KMS-11 (cell line): ENCODE results near the gene TENM3.

ENCODE experiments used
- H2AFZ ChIP-seq: fragments of 200-600 bp; sonication (generic); 2 replicates; pipeline ENCODE4 v1.6.1; 2016; ENCODE audit warnings: antibody characterized with exemption, mixed run types, low read depth
- H3K27ac ChIP-seq: fragments of 200-600 bp; sonication (generic); 2 replicates; pipeline ENCODE4 v1.6.1; 2016; ENCODE audit warnings: mild to moderate bottlenecking, mixed run types
- H3K27me3 ChIP-seq: fragments of 200-600 bp; sonication (generic); 2 replicates; pipeline ENCODE4 v1.6.1; 2017; ENCODE audit warnings: mild to moderate bottlenecking, low read depth, mixed run types, moderate library complexity; ENCODE audit not compliant: insufficient read depth
- H3K36me3 ChIP-seq: fragments of 200-600 bp; sonication (generic); 2 replicates; pipeline ENCODE4 v1.6.1; 2017; ENCODE audit warnings: mild to moderate bottlenecking, mixed run types; ENCODE audit not compliant: insufficient read depth
- H3K4me1 ChIP-seq: fragments of 200-600 bp; sonication (generic); 2 replicates; pipeline ENCODE4 v1.6.1; 2016; ENCODE audit warnings: mild to moderate bottlenecking, low read depth, mixed run types; ENCODE audit not compliant: poor library complexity, severe bottlenecking
- H3K4me2 ChIP-seq: fragments of 200-600 bp; sonication (generic); 2 replicates; pipeline ENCODE4 v1.7.0; 2016; ENCODE audit warnings: mild to moderate bottlenecking, mixed run types
- H3K4me3 ChIP-seq: fragments of 200-600 bp; sonication (generic); IDR thresholded peaks from 2 replicates; pipeline ENCODE4 v1.6.1; 2017; ENCODE audit warnings: low read depth, low read length, mixed read lengths; ENCODE audit not compliant: insufficient read depth
- H3K79me2 ChIP-seq: fragments of 200-600 bp; sonication (generic); 2 replicates; pipeline ENCODE4 v1.6.1; 2016; ENCODE audit warnings: low read depth, mixed run types; ENCODE audit not compliant: insufficient read depth
- H3K9ac ChIP-seq: fragments of 200-600 bp; sonication (generic); 2 replicates; pipeline ENCODE4 v1.6.1; 2016; ENCODE audit warnings: mild to moderate bottlenecking, mixed run types
- H4K20me1 ChIP-seq: fragments of 200-600 bp; sonication (generic); 2 replicates; pipeline ENCODE4 v1.6.1; 2016; ENCODE audit warnings: mild to moderate bottlenecking, mixed run types; ENCODE audit not compliant: insufficient read depth
- CTCF ChIP-seq: fragments of 200-600 bp; sonication (generic); conservative IDR thresholded peaks from 2 replicates; pipeline ENCODE4 v1.6.1; 2017; ENCODE audit warnings: low read depth, mild to moderate bottlenecking, antibody characterized with exemption, low read length, moderate library complexity, mixed read lengths

TENM3 gene

GRCh38 chr4:182242787-182243186, 415 bp upstream of the TENM3 start:
- H3K4me2 ChIP-seq, result no peak overlapping the region
- no peak overlapping the region for H3K27ac ChIP-seq
- no peak overlapping the region for H3K9ac ChIP-seq
- H3K79me2 ChIP-seq, result no peaks in the 10 kb centered on the region
- H3K27me3 ChIP-seq, result no peaks in the 10 kb centered on the region
- no peaks in the 10 kb centered on the region for H4K20me1 ChIP-seq
- no peaks in the 10 kb centered on the region for H3K4me1 ChIP-seq
- H2AFZ ChIP-seq, result no peak overlapping the region
- no peaks in the 10 kb centered on the region for H3K36me3 ChIP-seq
- no peak overlapping the region for H3K4me3 ChIP-seq
- no peak for TF ChIP-seq CTCF

DNA sequence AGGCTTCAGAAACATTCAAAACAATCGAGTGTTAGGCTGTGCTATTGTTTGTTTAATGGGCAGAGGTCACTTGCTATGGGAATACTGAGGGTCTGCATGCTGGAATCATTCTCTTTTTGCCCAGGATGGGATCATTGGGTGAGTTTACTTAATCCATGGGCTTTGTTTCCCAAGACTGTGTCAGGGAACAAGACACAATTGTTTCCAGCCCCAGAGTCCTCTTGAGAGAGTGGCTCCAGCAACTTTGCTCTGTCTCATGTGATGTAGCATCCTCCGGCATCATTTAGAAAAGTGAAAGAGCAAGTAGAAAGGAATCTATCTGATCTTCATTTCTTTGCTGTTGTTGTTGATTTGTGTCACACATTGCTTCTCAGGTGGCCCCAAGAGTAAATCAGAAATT, 1.8 kb downstream of the TENM3 start:
- Histone ChIP-seq H3K27me3 (no peaks in the 10 kb centered on the region), H3K4me3 (no peak overlapping the region), H3K9ac (no peak overlapping the region), H3K27ac (no peak overlapping the region), H3K4me1 (no peaks in the 10 kb centered on the region), H3K79me2 (no peaks in the 10 kb centered on the region), H3K4me2 (no peak overlapping the region), H2AFZ (no peak overlapping the region), H3K36me3 (no peaks in the 10 kb centered on the region), H4K20me1 (no peaks in the 10 kb centered on the region)
- TF ChIP-seq CTCF, result no peak

- no peaks in the 10 kb centered on the region for H3K36me3 ChIP-seq
- H3K4me2 ChIP-seq, result no peak overlapping the region
- H4K20me1 ChIP-seq, result no peaks in the 10 kb centered on the region
- H3K4me3 ChIP-seq, result no peak overlapping the region
- no peaks in the 10 kb centered on the region for H3K27me3 ChIP-seq
- no peak for TF ChIP-seq CTCF
- H3K9ac ChIP-seq, result no peak overlapping the region
- no peaks in the 10 kb centered on the region for H3K79me2 ChIP-seq
- no peaks in the 10 kb centered on the region for H3K4me1 ChIP-seq
- no peak overlapping the region for H2AFZ ChIP-seq
- H3K27ac ChIP-seq, result no peak overlapping the region
Observed at GRCh38 chr4:182245541-182246215, 2.5 kb downstream of the TENM3 start.

DNA sequence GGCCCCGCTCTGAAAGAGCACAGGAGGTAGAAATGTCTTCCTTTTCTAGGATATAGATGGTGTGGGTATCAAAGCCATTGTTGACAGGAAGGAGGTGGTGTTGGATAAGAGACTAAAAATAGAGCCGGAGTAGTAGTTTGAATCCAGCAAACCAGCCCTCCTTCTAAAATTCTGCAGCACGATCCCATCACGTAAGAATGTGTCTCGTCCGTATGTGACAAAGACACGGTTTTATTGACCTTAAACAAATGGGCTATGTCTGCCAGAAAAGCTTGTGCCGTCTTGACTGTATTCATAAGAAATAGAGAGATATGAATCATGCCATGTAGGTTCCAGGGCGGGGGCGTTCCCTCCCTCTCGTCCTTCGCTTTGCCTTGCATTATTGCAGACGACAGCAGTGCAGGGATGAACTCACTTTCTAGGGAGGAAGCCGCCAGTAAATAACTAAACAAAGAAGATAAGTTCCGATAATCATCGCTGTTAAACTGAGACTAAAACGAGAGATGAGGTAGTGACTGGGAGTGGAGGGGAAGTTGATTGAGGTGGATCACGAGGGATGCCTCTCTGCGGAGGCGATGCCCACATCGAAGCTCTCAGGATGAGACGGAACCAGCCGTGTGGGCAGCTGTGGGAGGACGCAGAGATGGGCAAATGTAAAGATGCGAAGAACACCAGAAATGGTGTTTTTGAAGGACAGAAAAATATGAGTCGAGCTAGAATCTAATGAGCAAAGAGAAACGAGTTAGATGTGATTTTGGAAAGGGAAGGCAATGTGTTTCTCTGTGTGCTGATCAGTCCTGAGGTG, 3.4 kb downstream of the TENM3 start:
- no peaks in the 10 kb centered on the region for H3K36me3 ChIP-seq
- H4K20me1 ChIP-seq, result no peaks in the 10 kb centered on the region
- H3K4me2 ChIP-seq, result no peak overlapping the region
- no peaks in the 10 kb centered on the region for H3K27me3 ChIP-seq
- H3K4me3 ChIP-seq, result no peak overlapping the region
- H3K27ac ChIP-seq, result no peak overlapping the region
- no peak for TF ChIP-seq CTCF
- no peak overlapping the region for H3K9ac ChIP-seq
- no peaks in the 10 kb centered on the region for H3K4me1 ChIP-seq
- H2AFZ ChIP-seq, result no peak overlapping the region
- H3K79me2 ChIP-seq, result no peaks in the 10 kb centered on the region
